HepG2 (cell line): ENCODE data around the gene LAP3. TPM values are rescaled to one million over a fixed set of nuclear protein-coding genes. Genes with fewer than 3 reads are reported as not detected.
A peak's percentile ranks its signal among the peaks of the same experiment; 100 is the strongest.

ENCODE experiments used
- ARID4A ChIP-seq: sonication (generic); formaldehyde crosslinking; IDR thresholded peaks from 2 replicates; pipeline ENCODE4 v1.5.0; 2020; ENCODE audit warnings: mild to moderate bottlenecking, missing genetic modification reagents, borderline replicate concordance
- ARID5B ChIP-seq: IDR thresholded peaks from 2 replicates; pipeline ENCODE4 v1.4.0; 2020; ENCODE audit warnings: mild to moderate bottlenecking, missing genetic modification reagents
- CBX1 ChIP-seq: IDR thresholded peaks from one replicate; pipeline ENCODE4 v1.6.1; 2016; ENCODE audit warnings: antibody characterized with exemption, low read depth
- MAFF ChIP-seq: IDR thresholded peaks from 2 replicates; pipeline ENCODE4 v1.6.1; 2011; ENCODE audit warnings: low read depth, low read length, improper control_type of control experiment
- NCOA2 ChIP-seq: sonication (generic); formaldehyde crosslinking; IDR thresholded peaks from 2 replicates; pipeline ENCODE4 v1.8.0; 2022; ENCODE audit warnings: inconsistent platforms
- SRF ChIP-seq: IDR thresholded peaks from 2 replicates; pipeline ENCODE4 v1.6.1; 2011; ENCODE audit warnings: mild to moderate bottlenecking, low read depth, low read length, moderate library complexity
- TEF ChIP-seq: sonication (generic); formaldehyde crosslinking; IDR thresholded peaks from 2 replicates; pipeline ENCODE4 v1.5.0; 2020; ENCODE audit warnings: missing genetic modification reagents
- ZBTB40 ChIP-seq, 2 experiments: fragments of 450-650 bp in 1 of 2; sonication (generic) in 1 of 2; formaldehyde crosslinking in 1 of 2; IDR thresholded peaks; 2 replicates each; pipeline versions ENCODE4 v1.6.1 to v1.8.0; 2016 to 2022; ENCODE audit warnings: antibody characterized with exemption in 1 of 2, mild to moderate bottlenecking in 1 of 2, missing genetic modification reagents in 1 of 2
- ZBTB8A ChIP-seq: sonication (generic); formaldehyde crosslinking; IDR thresholded peaks from 2 replicates; pipeline ENCODE4 v1.4.0; 2020; ENCODE audit warnings: mild to moderate bottlenecking, low read depth, missing genetic modification reagents, borderline replicate concordance
- ZNF180 ChIP-seq: sonication (generic); formaldehyde crosslinking; IDR thresholded peaks from 2 replicates; pipeline ENCODE4 v1.4.0; 2020; ENCODE audit warnings: low read depth, missing genetic modification reagents, borderline replicate concordance
- ZNF446 ChIP-seq: sonication (generic); formaldehyde crosslinking; IDR thresholded peaks from 2 replicates; pipeline ENCODE4 v1.5.0; 2020; ENCODE audit warnings: mild to moderate bottlenecking, missing genetic modification reagents
- polyA plus RNA-seq, 8 experiments: library from polyadenylated mRNA; depleted of rRNA in 3 of 8; stranded (reverse) in 7 of 8; unstranded in 1 of 8; fragments of >200 nt; fragmentation: Illumina TruSeq in 4 of 8; extraction: Trizol in 4 of 8; gene quantifications; 2 replicates each; pipeline versions ENCODE4 v1.2.1 to v1.2.3, GENCODE V29; 2011 to 2016; ENCODE audit warnings: low read depth in 4 of 8, missing spikeins in 1 of 8, mixed read lengths in 1 of 8; ENCODE audit not compliant: insufficient read depth in 1 of 8
- total RNA-seq, 5 experiments: library from RNA; depleted of rRNA; stranded (reverse); fragments of >200 nt; fragmentation: Illumina TruSeq; extraction: Trizol; gene quantifications; 2 replicates each; pipeline ENCODE4 v1.2.3, GENCODE V29; 2016; ENCODE audit warnings: low read depth in 1 of 5

Gene LAP3
- total and polyA plus RNA-seq, 2 of the 13 experiments (the other 11 are each of a cell fraction or from before 2014, with no cell fraction given), result 106 to 125 TPM

- TF ChIP-seq ZBTB40 (IDR thresholded peaks at IDR 0.05) (no peak), ZBTB40 (CRISPR knock-in tag; IDR thresholded peaks at IDR 0.05) (peak; percentile 31; the same call in 1 of the 2 replicates), ARID5B (CRISPR knock-in tag) (0 out of 2 replicates have a peak, but pooled peaks have one; percentile 55), NCOA2 (CRISPR knock-in tag) (peak; percentile 61; the same call in 1 of the 2 replicates), SRF (no peak), CBX1 (no peak), ARID4A (CRISPR knock-in tag) (no peak), ZNF180 (CRISPR knock-in tag) (no peak), TEF (no peak), ZNF446 (CRISPR knock-in tag) (no peak), MAFF (0 out of 2 replicates have a peak, but pooled peaks have one; percentile 13), ZBTB8A (CRISPR knock-in tag) (no peak)
These were observed 19.1 kb upstream of the LAP3 start (continued) for GRCh38 chr4:17557880-17558279.
